Effector CD4-positive, alpha-beta T cell (primary cell): Measurements from ENCODE around the gene TPH1.
"Not testable (repeated sequence)": the region's sequence is repeated elsewhere in the genome, so short reads cannot be mapped to it uniquely, and the experiment has no call there.

Experiments
- DNase-seq: peaks from one replicate; pipeline ENCODE4 v3.0.0-alpha.2; 2020

The TPH1 gene

GRCh38 chr11:18019650-18020049 lies 26.4 kb downstream of the TPH1 start:
- no peak for DNase-seq

GRCh38 chr11:18016789-18017188 lies 29.3 kb downstream of the TPH1 start:
- DNase-seq: no peak

- DNase-seq: no peak
Observed at GRCh38 chr11:18014876-18015275, 31.2 kb downstream of the TPH1 start.

GRCh38 chr11:18013790-18014507 lies 32.1 kb downstream of the TPH1 start:
- no peak for DNase-seq

GRCh38 chr11:18012906-18013781 lies 32.9 kb downstream of the TPH1 start, which contains the start of gene SERGEF:
Gene SERGEF (minus strand): TSS chr11:18013047. CDS start chr11:18013010, 37 bp downstream.
- peak; percentile 89 for DNase-seq

GRCh38 chr11:18012122-18012905 lies 33.8 kb downstream of the TPH1 start:
- DNase-seq: peak; percentile 14

GRCh38 chr11:18011633-18012032 lies 34.4 kb downstream of the TPH1 start:
- DNase-seq: no peak

- DNase-seq: no peak
Observed at GRCh38 chr11:18010977-18011586, 35.0 kb downstream of the TPH1 start.

- no peak for DNase-seq
Observed at GRCh38 chr11:18010121-18010670, 35.9 kb downstream of the TPH1 start.

GRCh38 chr11:18005376-18006129 lies 40.5 kb downstream of the TPH1 start:
- no peak for DNase-seq

GRCh38 chr11:18001191-18001590 lies 44.9 kb downstream of the TPH1 start:
- no peak for DNase-seq

- DNase-seq: no peak
Observed at GRCh38 chr11:18000760-18001159, 45.3 kb downstream of the TPH1 start.

- not testable (repeated sequence) for DNase-seq
Observed at GRCh38 chr11:18000128-18000527, 45.9 kb downstream of the TPH1 start.
